ENCODE results near the gene PTPN23.

PTPN23 gene

DNA sequence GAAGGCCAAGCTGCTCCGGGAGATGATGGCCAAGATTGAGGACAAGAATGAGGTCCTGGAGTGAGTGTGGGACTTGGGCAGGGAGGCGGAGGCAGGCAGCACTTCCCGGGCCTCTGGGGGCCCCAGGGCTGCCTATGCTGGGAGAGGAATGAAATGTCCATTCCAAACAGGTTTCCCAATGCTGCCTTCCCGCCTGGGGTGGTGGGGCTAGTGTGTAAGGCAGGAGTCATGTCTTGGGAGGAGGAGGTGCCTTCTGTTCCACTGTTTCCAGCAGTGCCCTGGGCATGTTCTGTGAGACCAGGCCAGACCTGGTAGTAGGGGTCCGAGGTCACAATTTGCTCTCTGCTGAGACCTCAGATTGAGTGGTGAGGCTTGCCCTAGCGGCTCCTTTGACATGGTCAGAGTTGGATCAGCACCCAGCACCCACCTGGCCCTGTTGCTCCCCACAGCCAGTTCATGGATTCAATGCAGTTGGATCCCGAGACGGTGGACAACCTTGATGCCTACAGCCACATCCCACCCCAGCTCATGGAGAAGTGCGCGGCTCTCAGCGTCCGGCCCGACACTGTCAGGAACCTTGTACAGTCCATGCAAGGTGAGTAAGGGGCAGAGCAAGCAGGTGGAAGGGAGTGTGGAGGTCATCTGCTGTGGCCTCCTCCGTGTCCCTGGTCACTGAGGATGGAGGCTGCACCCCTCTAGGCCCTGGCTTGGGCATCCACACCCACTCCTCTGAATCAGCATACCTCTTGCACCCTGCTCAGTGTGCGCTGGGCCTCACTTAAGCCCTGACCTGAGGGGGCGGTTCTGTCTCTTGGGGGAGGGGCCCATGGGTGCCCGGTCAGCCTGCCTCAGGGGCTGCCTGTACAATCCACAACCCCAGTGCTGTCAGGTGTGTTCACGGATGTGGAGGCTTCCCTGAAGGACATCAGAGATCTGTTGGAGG is 27.3 kb downstream of the PTPN23 start:
- DNase-seq, result no peak

DNA sequence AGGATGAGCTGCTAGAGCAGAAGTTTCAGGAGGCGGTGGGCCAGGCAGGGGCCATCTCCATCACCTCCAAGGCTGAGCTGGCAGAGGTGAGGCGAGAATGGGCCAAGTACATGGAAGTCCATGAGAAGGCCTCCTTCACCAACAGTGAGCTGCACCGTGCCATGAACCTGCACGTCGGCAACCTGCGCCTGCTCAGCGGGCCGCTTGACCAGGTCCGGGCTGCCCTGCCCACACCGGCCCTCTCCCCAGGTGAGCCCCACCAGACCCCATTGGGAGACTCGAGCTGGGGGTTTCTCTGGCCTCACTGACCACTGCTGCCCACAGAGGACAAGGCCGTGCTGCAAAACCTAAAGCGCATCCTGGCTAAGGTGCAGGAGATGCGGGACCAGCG is 28.0 kb downstream of the PTPN23 start:
- no peak for DNase-seq

GRCh38 chr3:47409284-47409683 is 28.5 kb downstream of the PTPN23 start:
- no peak for DNase-seq

- no peak for DNase-seq
Measured at GRCh38 chr3:47409688-47410416, 29.0 kb downstream of the PTPN23 start.

- DNase-seq, result no peak
Measured at GRCh38 chr3:47410417-47410720, 29.5 kb downstream of the PTPN23 start.

DNA sequence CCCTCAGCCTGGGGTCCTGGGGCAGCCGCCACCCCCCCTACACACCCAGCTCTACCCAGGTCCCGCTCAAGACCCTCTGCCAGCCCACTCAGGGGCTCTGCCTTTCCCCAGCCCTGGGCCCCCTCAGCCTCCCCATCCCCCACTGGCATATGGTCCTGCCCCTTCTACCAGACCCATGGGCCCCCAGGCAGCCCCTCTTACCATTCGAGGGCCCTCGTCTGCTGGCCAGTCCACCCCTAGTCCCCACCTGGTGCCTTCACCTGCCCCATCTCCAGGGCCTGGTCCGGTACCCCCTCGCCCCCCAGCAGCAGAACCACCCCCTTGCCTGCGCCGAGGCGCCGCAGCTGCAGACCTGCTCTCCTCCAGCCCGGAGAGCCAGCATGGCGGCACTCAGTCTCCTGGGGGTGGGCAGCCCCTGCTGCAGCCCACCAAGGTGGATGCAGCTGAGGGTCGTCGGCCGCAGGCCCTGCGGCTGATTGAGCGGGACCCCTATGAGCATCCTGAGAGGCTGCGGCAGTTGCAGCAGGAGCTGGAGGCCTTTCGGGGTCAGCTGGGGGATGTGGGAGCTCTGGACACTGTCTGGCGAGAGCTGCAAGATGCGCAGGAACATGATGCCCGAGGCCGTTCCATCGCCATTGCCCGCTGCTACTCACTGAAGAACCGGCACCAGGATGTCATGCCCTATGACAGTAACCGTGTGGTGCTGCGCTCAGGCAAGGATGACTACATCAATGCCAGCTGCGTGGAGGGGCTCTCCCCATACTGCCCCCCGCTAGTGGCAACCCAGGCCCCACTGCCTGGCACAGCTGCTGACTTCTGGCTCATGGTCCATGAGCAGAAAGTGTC is 30.2 kb downstream of the PTPN23 start:
- DNase-seq, result no peak

DNA sequence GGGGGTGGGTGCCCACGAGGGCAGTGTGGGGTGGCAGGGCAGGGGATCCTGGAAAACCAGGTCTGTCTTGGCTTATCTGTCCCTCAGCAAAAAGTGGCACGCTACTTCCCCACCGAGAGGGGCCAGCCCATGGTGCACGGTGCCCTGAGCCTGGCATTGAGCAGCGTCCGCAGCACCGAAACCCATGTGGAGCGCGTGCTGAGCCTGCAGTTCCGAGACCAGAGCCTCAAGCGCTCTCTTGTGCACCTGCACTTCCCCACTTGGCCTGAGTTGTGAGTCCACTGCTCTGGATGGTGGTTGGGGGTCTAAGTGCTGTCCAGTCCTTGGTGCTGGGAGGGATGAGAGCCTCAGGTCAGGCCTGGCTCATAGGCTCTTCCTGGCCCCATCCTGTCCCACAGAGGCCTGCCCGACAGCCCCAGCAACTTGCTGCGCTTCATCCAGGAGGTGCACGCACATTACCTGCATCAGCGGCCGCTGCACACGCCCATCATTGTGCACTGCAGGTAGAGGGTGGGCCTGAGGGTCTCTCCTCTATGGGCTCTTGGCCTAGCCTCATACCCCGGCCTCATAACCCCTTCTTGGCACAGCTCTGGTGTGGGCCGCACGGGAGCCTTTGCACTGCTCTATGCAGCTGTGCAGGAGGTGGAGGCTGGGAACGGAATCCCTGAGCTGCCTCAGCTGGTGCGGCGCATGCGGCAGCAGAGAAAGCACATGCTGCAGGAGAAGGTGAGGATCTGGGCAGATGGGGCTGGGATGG is 31.1 kb downstream of the PTPN23 start:
- DNase-seq, result no peak

GRCh38 chr3:47412453-47412756 is 31.6 kb downstream of the PTPN23 start:
- DNase-seq, result no peak

GRCh38 chr3:47412842-47413520 is 32.2 kb downstream of the PTPN23 start:
- DNase-seq, result no peak

DNA sequence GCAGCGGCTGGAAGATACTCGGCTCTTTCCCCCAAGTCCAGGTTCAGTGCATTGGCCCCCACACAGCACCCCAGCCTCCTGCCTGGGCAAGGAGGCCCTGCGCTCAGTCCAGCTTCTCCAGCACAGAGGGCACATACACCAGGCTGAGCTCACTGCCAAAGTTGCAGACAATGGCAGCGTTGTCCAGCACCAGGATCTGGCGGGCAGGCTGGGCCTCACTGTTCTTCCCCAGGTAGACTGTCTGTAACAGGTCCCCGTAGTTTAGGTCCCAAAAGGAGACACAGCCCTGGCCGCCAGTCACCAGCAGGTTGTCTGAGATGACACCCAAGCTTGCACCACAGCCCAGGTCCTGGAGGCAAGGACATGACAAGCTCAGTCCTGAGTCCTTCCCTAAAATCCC is 32.9 kb downstream of the PTPN23 start:
- DNase-seq, result no peak

DNA sequence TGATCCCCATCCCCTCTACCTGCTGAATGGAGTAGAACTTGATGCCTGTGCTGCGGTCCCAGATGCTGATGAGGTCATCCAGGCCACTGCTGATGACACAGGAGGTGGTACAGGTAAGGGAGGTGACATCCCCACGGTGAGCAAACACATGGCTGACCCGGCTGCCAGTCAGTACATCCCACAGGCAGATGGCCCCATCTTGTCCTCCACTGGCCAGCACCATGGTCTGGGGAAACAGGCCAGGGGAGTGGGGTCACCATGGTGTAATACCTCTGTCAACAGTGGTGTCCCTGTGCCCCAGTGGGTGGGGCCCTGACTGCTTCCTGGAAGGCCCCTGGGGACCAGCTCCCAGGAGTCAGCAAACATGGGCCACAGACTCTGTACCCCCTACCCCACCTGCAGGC is 33.3 kb downstream of the PTPN23 start:
- no peak for DNase-seq

DNA sequence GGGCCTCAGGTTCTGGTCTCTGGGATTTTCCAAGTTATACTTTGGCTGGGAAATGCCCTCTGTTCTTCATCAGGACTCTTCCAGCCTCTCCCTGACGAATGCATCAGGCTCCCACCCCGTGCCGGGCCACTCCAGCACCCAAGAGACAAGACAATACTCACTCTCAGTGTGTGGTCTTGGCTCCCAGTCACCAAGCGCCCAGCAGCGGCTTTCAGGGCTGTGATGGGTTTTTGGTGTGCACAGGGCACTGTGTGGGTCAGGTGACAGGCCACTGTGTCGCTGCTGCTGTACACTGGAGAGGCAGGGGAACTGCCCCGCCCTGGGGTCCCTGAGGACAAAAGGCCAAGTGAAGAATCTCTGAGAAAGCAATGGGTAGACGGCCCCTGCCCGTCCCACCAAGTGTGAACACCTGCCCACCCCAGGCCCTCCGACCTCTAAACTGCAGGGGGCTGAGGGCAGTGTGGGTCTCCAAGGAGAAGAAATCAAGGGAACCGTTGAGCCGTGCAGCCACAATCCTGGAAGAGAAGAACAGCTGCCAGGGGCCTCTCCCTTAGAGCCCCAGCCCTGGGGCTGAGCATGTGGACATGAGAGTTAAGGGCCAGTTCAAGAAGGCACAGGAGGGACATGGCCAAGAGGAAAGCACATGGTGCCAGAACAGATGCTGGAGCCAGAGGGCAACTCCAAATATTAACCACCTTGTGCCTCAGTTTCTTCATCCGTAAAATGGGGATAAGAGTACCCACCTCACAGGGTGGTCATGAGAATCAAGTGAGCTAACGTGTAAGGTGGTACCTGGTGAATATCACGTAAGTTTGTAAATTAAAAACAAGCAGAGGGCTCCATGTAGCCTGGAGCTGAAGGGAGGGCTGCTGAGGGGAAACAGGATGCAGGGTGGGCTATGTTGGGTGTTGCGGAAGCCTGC is 34.1 kb downstream of the PTPN23 start:
- DNase-seq, result no peak

GRCh38 chr3:47416041-47416440 is 35.2 kb downstream of the PTPN23 start:
- no peak for DNase-seq

DNA sequence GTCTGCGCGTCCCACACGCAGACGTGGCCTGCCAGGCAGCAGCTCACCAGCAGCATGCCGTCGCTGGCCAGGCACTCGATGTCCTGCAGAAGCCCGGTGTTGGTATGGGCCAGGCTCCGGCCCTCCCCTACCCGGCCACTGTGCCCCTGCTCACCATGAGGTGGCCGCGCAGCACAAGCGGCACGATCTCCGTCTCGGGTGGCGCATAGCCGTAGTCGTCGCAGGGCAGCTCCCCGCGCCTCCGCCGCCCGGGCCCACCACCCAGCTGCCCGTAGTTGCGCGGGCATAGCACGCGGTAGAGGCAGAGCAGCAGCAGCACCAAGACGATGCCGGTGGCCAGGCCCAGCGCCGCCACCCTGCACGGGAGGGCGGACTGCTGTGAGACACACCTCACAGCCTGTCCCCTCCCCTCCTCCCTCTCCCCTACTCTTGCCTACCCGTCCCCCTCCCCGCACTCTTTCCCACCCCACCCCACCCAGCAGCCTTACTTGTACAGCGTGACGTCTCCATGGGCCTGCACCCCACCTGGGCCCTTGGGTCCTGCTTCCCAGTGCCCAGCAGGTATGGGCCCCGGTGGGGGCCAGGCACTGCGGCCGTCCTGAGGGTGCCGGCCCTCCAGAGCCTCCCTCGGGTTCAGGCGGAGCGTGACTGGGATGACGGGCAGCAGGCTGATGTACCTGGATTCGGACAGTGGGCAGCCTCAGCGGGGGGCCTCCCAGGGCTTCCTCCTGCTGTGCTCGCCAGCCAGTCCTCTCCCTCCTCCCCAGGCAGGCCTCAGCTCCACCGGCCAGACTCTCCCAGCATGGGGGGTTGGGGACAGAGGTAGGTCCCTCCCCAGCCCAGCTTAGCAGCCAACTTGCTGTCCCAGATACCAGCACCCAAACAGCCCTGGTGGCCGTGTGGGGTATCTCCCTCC is 37.6 kb downstream of the PTPN23 start:
- no peak for DNase-seq

- DNase-seq, result no peak
Measured at GRCh38 chr3:47419083-47420043, 38.5 kb downstream of the PTPN23 start.

GRCh38 chr3:47420044-47420430 is 39.2 kb downstream of the PTPN23 start:
- DNase-seq, result no peak

DNA sequence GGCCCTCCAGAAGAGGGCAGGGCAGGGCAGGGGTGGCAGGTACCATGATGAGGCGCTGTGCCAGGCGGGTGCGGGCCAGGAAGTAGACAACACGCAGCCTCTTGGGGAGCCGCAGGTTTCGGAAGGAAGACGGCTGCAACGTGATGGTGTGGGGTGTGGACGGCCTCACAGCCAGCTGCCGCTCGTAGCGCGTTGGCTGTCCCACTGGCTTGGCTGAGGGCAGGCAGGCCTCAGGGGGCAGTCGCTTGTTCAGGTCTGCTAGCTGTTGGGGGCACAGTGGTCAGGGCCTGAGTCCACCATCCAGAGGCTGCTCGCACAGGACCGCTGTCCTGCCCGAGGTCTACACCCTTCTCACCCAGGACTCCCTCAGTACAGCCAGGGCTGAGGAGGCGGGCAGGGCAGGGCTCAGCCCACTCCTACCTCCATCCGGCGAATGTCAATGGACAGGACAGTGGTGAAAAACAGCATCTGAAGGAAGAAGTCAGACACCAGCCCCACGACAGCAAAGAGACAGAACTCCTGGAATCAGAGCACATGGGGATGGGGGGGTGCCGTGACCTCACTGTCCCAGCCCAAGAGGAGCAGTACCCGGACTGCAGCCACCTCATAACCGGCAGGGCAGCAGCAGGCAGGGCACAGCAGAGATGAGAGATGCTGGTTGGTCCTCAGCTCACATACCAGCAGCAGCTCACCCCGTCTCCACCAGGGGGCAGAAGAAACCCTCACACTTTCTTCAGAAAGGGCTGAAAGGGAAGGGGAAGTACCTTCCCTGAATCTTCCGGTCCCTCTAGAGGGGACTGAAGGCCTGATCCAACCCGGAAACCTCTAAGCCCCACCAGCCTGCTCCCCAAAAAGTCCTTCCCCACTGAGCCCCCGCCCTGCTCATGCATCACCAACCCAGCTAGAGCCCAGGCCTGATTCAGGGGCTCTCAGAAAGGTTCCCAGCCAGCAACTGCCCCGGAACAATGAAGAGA is 40.0 kb downstream of the PTPN23 start:
- peak; percentile 66 for DNase-seq

All from GF-D8 (cell line).